Stimulated activated CD8-positive, alpha-beta memory T cell treated with anti-CD3 and anti-CD28 coated beads, Interleukin-15, amount 100 ng/mL, for 1 hour (primary cell): Measurements from ENCODE around the gene TRIM47.
"Not testable (repeated sequence)": the region's sequence is repeated elsewhere in the genome, so short reads cannot be mapped to it uniquely, and the experiment has no call there.

ENCODE experiments used
- DNase-seq: peaks from one replicate; pipeline ENCODE4 v3.0.0-alpha.2; 2020; ENCODE audit warnings: low read depth

The TRIM47 gene

GRCh38 chr17:75865404-75866188 lies 12.8 kb downstream of the TRIM47 start:
- DNase-seq = not testable (repeated sequence)

GRCh38 chr17:75864887-75865286 lies 13.5 kb downstream of the TRIM47 start:
- DNase-seq = not testable (repeated sequence)

- DNase-seq = no peak
Measured at GRCh38 chr17:75864448-75864871, 13.9 kb downstream of the TRIM47 start.

GRCh38 chr17:75861927-75862317 lies 16.5 kb downstream of the TRIM47 start:
- DNase-seq = no peak

- DNase-seq = not testable (repeated sequence)
Measured at GRCh38 chr17:75859358-75859757, 19.0 kb downstream of the TRIM47 start.

GRCh38 chr17:75856062-75856756 lies 22.2 kb downstream of the TRIM47 start:
- DNase-seq = no peak

GRCh38 chr17:75855310-75856061 lies 22.9 kb downstream of the TRIM47 start, which contains the start of gene WBP2:
Gene WBP2, minus strand, starts transcription at chr17:75855335. Its CDS starts 38 bp downstream, at chr17:75855297.
- DNase-seq = peak; percentile 90

GRCh38 chr17:75854881-75855309 lies 23.5 kb downstream of the TRIM47 start:
- DNase-seq = no peak

GRCh38 chr17:75854101-75854748 lies 24.2 kb downstream of the TRIM47 start:
- no peak for DNase-seq

- no peak for DNase-seq
Measured at GRCh38 chr17:75853433-75853832, 24.9 kb downstream of the TRIM47 start.

- DNase-seq = not testable (repeated sequence)
Measured at GRCh38 chr17:75851693-75851991, 26.7 kb downstream of the TRIM47 start.

GRCh38 chr17:75850928-75851692 lies 27.3 kb downstream of the TRIM47 start:
- no peak for DNase-seq

- DNase-seq = no peak
Measured at GRCh38 chr17:75849724-75850123, 28.7 kb downstream of the TRIM47 start.

- no peak for DNase-seq
Measured at GRCh38 chr17:75849279-75849646, 29.1 kb downstream of the TRIM47 start.

- peak; percentile 77 for DNase-seq
Measured at GRCh38 chr17:75848523-75849278, 29.7 kb downstream of the TRIM47 start.

- no peak for DNase-seq
Measured at GRCh38 chr17:75847614-75848522, 30.5 kb downstream of the TRIM47 start.

GRCh38 chr17:75846692-75847613 lies 31.4 kb downstream of the TRIM47 start:
- no peak for DNase-seq

GRCh38 chr17:75845933-75846691 lies 32.3 kb downstream of the TRIM47 start:
- DNase-seq = no peak
